Activated T-helper 1 cell treated with anti-CD3 and anti-CD28 coated beads, Interleukin-12 subunit alpha, Interleukin-12 subunit beta, Interleukin-2, Interleukin-4 antibody, amounts not matched to agents 30 ng/mL and 10 ng/mL and 1 ng/mL, durations not matched to agents 14 hours and 24 hours and 36 hours (primary cell): ENCODE data around the gene RFX5. TPM values are rescaled to one million over a fixed set of nuclear protein-coding genes. Genes with fewer than 3 reads are reported as not detected.
A peak's percentile ranks its signal among the peaks of the same experiment; 100 is the strongest.

Experiments
- DNase-seq: peaks from one replicate; pipeline ENCODE4 v3.0.0; 2021; ENCODE audit warnings: low spot score
- H3K27ac Mint-ChIP-seq: one replicate; pipeline ENCODE4 v1.8.0; 2021; ENCODE audit warnings: mild to moderate bottlenecking, mixed read lengths
- H3K27me3 Mint-ChIP-seq: one replicate; pipeline ENCODE4 v1.8.0; 2022; ENCODE audit warnings: mild to moderate bottlenecking, moderate library complexity, mixed read lengths; ENCODE audit not compliant: insufficient read depth
- H3K36me3 Mint-ChIP-seq: one replicate; pipeline ENCODE4 v1.8.0; 2021; ENCODE audit warnings: low read depth, mixed read lengths
- H3K4me1 Mint-ChIP-seq: one replicate; pipeline ENCODE4 v1.8.0; 2021; ENCODE audit warnings: low read depth, mixed read lengths
- H3K4me3 Mint-ChIP-seq: one replicate; pipeline ENCODE4 v1.8.0; 2021; ENCODE audit warnings: mild to moderate bottlenecking, moderate library complexity, mixed read lengths
- H3K9me3 Mint-ChIP-seq: one replicate; pipeline ENCODE4 v1.8.0; 2021; ENCODE audit warnings: mixed read lengths
- intact Hi-C: fragments of 100-400 bp; cut with micrococcal nuclease; formaldehyde crosslinking; loops from one replicate; pipeline ENCODE4 v1.15.1; 2024
- total RNA-seq: library from RNA; stranded (reverse); gene quantifications from 2 replicates; pipeline ENCODE4 v1.2.3, GENCODE V29; 2022

Gene RFX5
- total RNA-seq, 1 donor from 2014 or later: 78.1 TPM

GRCh38 chr1:151347523-151348246 is 633 bp upstream of the RFX5 start:
- Mint-ChIP-seq H3K9me3 (peaks cover 7% of the 10 kb centered on the region), H3K27ac (peak overlapping the region; percentile 99), H3K4me3 (peak overlapping the region; percentile 95), H3K4me1 (peaks cover 45% of the 10 kb centered on the region), H3K27me3 (no peaks in the 10 kb centered on the region), H3K36me3 (peaks cover 27% of the 10 kb centered on the region)
- intact Hi-C loops: loop anchor here (1.0 to 5.0 kb wide), 9 partner anchors 20 to 490 kb away; partner anchors contain the start of genes C2CD4D, CDC42SE1, PI4KB and PIP5K1A
- DNase-seq: no peak

- Mint-ChIP-seq H3K4me1 (peaks cover 45% of the 10 kb centered on the region), H3K27me3 (no peaks in the 10 kb centered on the region), H3K9me3 (no peaks in the 10 kb centered on the region), H3K27ac (peak overlapping the region; percentile 99), H3K36me3 (peaks cover 30% of the 10 kb centered on the region), H3K4me3 (peak overlapping the region; percentile 95)
- DNase-seq: peak; percentile 4
- intact Hi-C loops: loop anchor here (5.0 kb wide), 3 partner anchors 196 to 491 kb away; partner anchors contain the start of genes C2CD4D, CDC42SE1 and TUFT1
Measured at GRCh38 chr1:151346082-151346768, 827 bp downstream of the RFX5 start.

- peaks cover 34% of the 10 kb centered on the region for H3K36me3 Mint-ChIP-seq
Measured at GRCh38 chr1:151344291-151344690, 2.8 kb downstream of the RFX5 start.

GRCh38 chr1:151343587-151343986 is 3.5 kb downstream of the RFX5 start:
- no peak for DNase-seq
- H3K4me3 Mint-ChIP-seq: no peak overlapping the region
- intact Hi-C loops: no loop called here
- H3K9me3 Mint-ChIP-seq: no peaks in the 10 kb centered on the region
- H3K36me3 Mint-ChIP-seq: peaks cover 34% of the 10 kb centered on the region
- peaks cover 57% of the 10 kb centered on the region for H3K4me1 Mint-ChIP-seq
- peak overlapping the region; percentile 25 for H3K27ac Mint-ChIP-seq
- H3K27me3 Mint-ChIP-seq: no peaks in the 10 kb centered on the region

More at GRCh38 chr1:151344291-151344690, 2.8 kb downstream of the RFX5 start:
- Mint-ChIP-seq H3K27ac (peak overlapping the region; percentile 12), H3K27me3 (no peaks in the 10 kb centered on the region), H3K9me3 (no peaks in the 10 kb centered on the region), H3K4me3 (no peak overlapping the region), H3K4me1 (peaks cover 57% of the 10 kb centered on the region)
- intact Hi-C loops: no loop called here
- DNase-seq: no peak

GRCh38 chr1:151342569-151342968 is 4.5 kb downstream of the RFX5 start:
- Mint-ChIP-seq H3K4me1 (peaks cover 48% of the 10 kb centered on the region), H3K27ac (no peak overlapping the region), H3K4me3 (no peak overlapping the region), H3K9me3 (no peaks in the 10 kb centered on the region), H3K36me3 (peaks cover 34% of the 10 kb centered on the region), H3K27me3 (no peaks in the 10 kb centered on the region)
- intact Hi-C loops: no loop called here
- DNase-seq: no peak

GRCh38 chr1:151342021-151342420 is 5.0 kb downstream of the RFX5 start:
- no peak overlapping the region for H3K4me3 Mint-ChIP-seq
- no peaks in the 10 kb centered on the region for H3K27me3 Mint-ChIP-seq
- peaks cover 34% of the 10 kb centered on the region for H3K36me3 Mint-ChIP-seq
- H3K4me1 Mint-ChIP-seq: peaks cover 42% of the 10 kb centered on the region
- H3K9me3 Mint-ChIP-seq: no peaks in the 10 kb centered on the region
- intact Hi-C loops: no loop called here
- peak overlapping the region; percentile 27 for H3K27ac Mint-ChIP-seq
- DNase-seq: no peak

GRCh38 chr1:151340870-151341754 is 5.9 kb downstream of the RFX5 start:
- peaks cover 28% of the 10 kb centered on the region for H3K36me3 Mint-ChIP-seq
- peak; percentile 37 for DNase-seq
- H3K4me3 Mint-ChIP-seq: no peak overlapping the region
- no peaks in the 10 kb centered on the region for H3K27me3 Mint-ChIP-seq
- peaks cover 33% of the 10 kb centered on the region for H3K4me1 Mint-ChIP-seq
- intact Hi-C loops: loop anchor here (1.0 to 2.0 kb wide), 6 partner anchors 14 to 145 kb away; partner anchors contain the start of genes PI4KB and PSMD4
- H3K27ac Mint-ChIP-seq: peak overlapping the region; percentile 46
- H3K9me3 Mint-ChIP-seq: no peaks in the 10 kb centered on the region

- Mint-ChIP-seq H3K27me3 (no peaks in the 10 kb centered on the region), H3K27ac (no peak overlapping the region), H3K4me3 (no peak overlapping the region), H3K36me3 (peaks cover 4% of the 10 kb centered on the region), H3K4me1 (peaks cover 12% of the 10 kb centered on the region), H3K9me3 (no peaks in the 10 kb centered on the region)
- DNase-seq: no peak
- intact Hi-C loops: no loop called here
Measured at GRCh38 chr1:151336556-151336955, 10.5 kb downstream of the RFX5 start.

- H3K27ac Mint-ChIP-seq: no peak overlapping the region
- no peak overlapping the region for H3K4me3 Mint-ChIP-seq
- H3K9me3 Mint-ChIP-seq: no peaks in the 10 kb centered on the region
- intact Hi-C loops: no loop called here
- H3K36me3 Mint-ChIP-seq: peaks cover 1% of the 10 kb centered on the region
- H3K27me3 Mint-ChIP-seq: no peaks in the 10 kb centered on the region
- no peak for DNase-seq
- H3K4me1 Mint-ChIP-seq: peaks cover 2% of the 10 kb centered on the region
Measured at GRCh38 chr1:151334822-151335221, 12.2 kb downstream of the RFX5 start.

- H3K9me3 Mint-ChIP-seq: no peaks in the 10 kb centered on the region
- H3K4me3 Mint-ChIP-seq: peak overlapping the region; percentile 91
- peaks cover 1% of the 10 kb centered on the region for H3K27me3 Mint-ChIP-seq
- peaks cover 13% of the 10 kb centered on the region for H3K36me3 Mint-ChIP-seq
- peak overlapping the region; percentile 90 for H3K27ac Mint-ChIP-seq
- no peak for DNase-seq
- intact Hi-C loops: loop anchor here (1.0 to 5.0 kb wide), 12 partner anchors 13 to 495 kb away; partner anchors contain the start of genes CDC42SE1, GABPB2, PIP5K1A and PSMB4
- peaks cover 34% of the 10 kb centered on the region for H3K4me1 Mint-ChIP-seq
Measured at GRCh38 chr1:151327903-151328674, 19.0 kb downstream of the RFX5 start.

GRCh38 chr1:151327223-151327902 is 19.7 kb downstream of the RFX5 start, which contains the start of gene PI4KB:
TSS of gene PI4KB (minus strand) at chr1:151327416. CDS start at chr1:151316481, 10,935 bp downstream.
- Mint-ChIP-seq H3K9me3 (no peaks in the 10 kb centered on the region), H3K4me1 (peaks cover 40% of the 10 kb centered on the region), H3K4me3 (peak within 1 kb of the TSS; percentile 91), H3K36me3 (peaks cover 17% of the 10 kb centered on the region), H3K27ac (peak within 1 kb of the TSS; percentile 90), H3K27me3 (peaks cover 1% of the 10 kb centered on the region)
- intact Hi-C loops: loop anchor here (1.0 to 5.0 kb wide), 12 partner anchors 14 to 495 kb away; partner anchors contain the start of genes CDC42SE1, GABPB2, PIP5K1A and PSMB4
- DNase-seq: peak; percentile 86
